ENCODE measurements around the gene NIPBL.

NIPBL gene

GRCh38 chr5:36874465-36874864, 2.1 kb upstream of the NIPBL start:
- Histone ChIP-seq H3K27ac (ENCODE audit: low read depth, low read length) (peak overlapping the region; percentile 91; the same call in 1 of the 2 replicates), H3K79me2 (ENCODE audit: insufficient read depth, low read length) (peaks cover 89% of the 10 kb centered on the region), H2AFZ (ENCODE audit: low read depth, low read length, severe bottlenecking) (no peak overlapping the region)

GRCh38 chr5:36875051-36875789, 1.3 kb upstream of the NIPBL start:
- Histone ChIP-seq H3K9me3 (ENCODE audit: insufficient read depth, low read length) (no peaks in the 10 kb centered on the region), H3K4me3 (ENCODE audit: insufficient read depth, low read length, poor library complexity, severe bottlenecking) (peak overlapping the region; percentile 69), H3K79me2 (ENCODE audit: insufficient read depth, low read length) (peaks cover 94% of the 10 kb centered on the region), H4K20me1 (ENCODE audit: low read depth, low read length) (peaks cover 45% of the 10 kb centered on the region), H3K27me3 (ENCODE audit: low read length) (no peaks in the 10 kb centered on the region), H3K9me2 (replicated peaks; ENCODE audit: insufficient read depth, low read length) (no peaks in the 10 kb centered on the region), H2AFZ (ENCODE audit: low read depth, low read length, severe bottlenecking) (no peak overlapping the region), H3F3A (ENCODE audit: insufficient read depth) (peaks cover 27% of the 10 kb centered on the region), H3K9ac (ENCODE audit: low read length) (peak overlapping the region; percentile 99), H3K36me3 (ENCODE audit: low read length) (peaks cover 4% of the 10 kb centered on the region; the same call in 1 of the 2 replicates), H3K4me2 (ENCODE audit: low read depth, low read length, poor library complexity, severe bottlenecking) (peak overlapping the region; percentile 78), H3K27ac (ENCODE audit: low read depth, low read length) (peak overlapping the region; percentile 91)
- TF ChIP-seq EZH2phosphoT487 (conservative IDR thresholded peaks at IDR 0.05; ENCODE audit: low read length) (no peak), CTCF (IDR thresholded peaks at IDR 0.05; ENCODE audit: insufficient read depth, low read length, poor library complexity, severe bottlenecking) (no peak)

More at GRCh38 chr5:36874465-36874864, 2.1 kb upstream of the NIPBL start:
- Histone ChIP-seq H3K27me3 (ENCODE audit: low read length) (no peaks in the 10 kb centered on the region), H3K9ac (ENCODE audit: low read length) (peak overlapping the region; percentile 99), H3K4me3 (ENCODE audit: insufficient read depth, low read length, poor library complexity, severe bottlenecking) (peak overlapping the region; percentile 69), H3K4me2 (ENCODE audit: low read depth, low read length, poor library complexity, severe bottlenecking) (peak overlapping the region; percentile 78), H3K9me3 (ENCODE audit: insufficient read depth, low read length) (no peaks in the 10 kb centered on the region), H4K20me1 (ENCODE audit: low read depth, low read length) (peaks cover 44% of the 10 kb centered on the region), H3K36me3 (ENCODE audit: low read length) (peaks cover 6% of the 10 kb centered on the region; the same call in 1 of the 2 replicates), H3K9me2 (replicated peaks; ENCODE audit: insufficient read depth, low read length) (no peaks in the 10 kb centered on the region), H3F3A (ENCODE audit: insufficient read depth) (peaks cover 30% of the 10 kb centered on the region)
- TF ChIP-seq CTCF (IDR thresholded peaks at IDR 0.05; ENCODE audit: insufficient read depth, low read length, poor library complexity, severe bottlenecking) (no peak), EZH2phosphoT487 (conservative IDR thresholded peaks at IDR 0.05; ENCODE audit: low read length) (no peak)

GRCh38 chr5:36875790-36876298, 725 bp upstream of the NIPBL start:
- Histone ChIP-seq H3K9me3 (ENCODE audit: insufficient read depth, low read length) (no peaks in the 10 kb centered on the region), H2AFZ (ENCODE audit: low read depth, low read length, severe bottlenecking) (peak overlapping the region; percentile 95), H3F3A (ENCODE audit: insufficient read depth) (peaks cover 27% of the 10 kb centered on the region), H3K36me3 (ENCODE audit: low read length) (0 out of 2 replicates have a peak, but pooled peaks cover 3% of the 10 kb centered on the region), H3K9me2 (replicated peaks; ENCODE audit: insufficient read depth, low read length) (no peaks in the 10 kb centered on the region), H4K20me1 (ENCODE audit: low read depth, low read length) (peaks cover 50% of the 10 kb centered on the region), H3K4me3 (ENCODE audit: insufficient read depth, low read length, poor library complexity, severe bottlenecking) (peak overlapping the region; percentile 69), H3K79me2 (ENCODE audit: insufficient read depth, low read length) (peaks cover 95% of the 10 kb centered on the region), H3K4me2 (ENCODE audit: low read depth, low read length, poor library complexity, severe bottlenecking) (peak overlapping the region; percentile 78), H3K27me3 (ENCODE audit: low read length) (no peaks in the 10 kb centered on the region), H3K27ac (ENCODE audit: low read depth, low read length) (peak overlapping the region; percentile 91), H3K9ac (ENCODE audit: low read length) (peak overlapping the region; percentile 99)
- TF ChIP-seq CTCF (IDR thresholded peaks at IDR 0.05; ENCODE audit: insufficient read depth, low read length, poor library complexity, severe bottlenecking) (no peak), EZH2phosphoT487 (conservative IDR thresholded peaks at IDR 0.05; ENCODE audit: low read length) (no peak)

Measured in SU-DHL-6 (cell line).